ENCODE results near the gene CRIP2.

The CRIP2 gene

GRCh38 chr14:105444859-105445258, 29.8 kb upstream of the CRIP2 start:
- no peak for DNase-seq (ENCODE audit: low read depth in 2 of 2)

GRCh38 chr14:105445290-105445689, 29.3 kb upstream of the CRIP2 start:
- DNase-seq (ENCODE audit: low read depth in 2 of 2) = no peak

GRCh38 chr14:105445901-105446845, 28.4 kb upstream of the CRIP2 start:
- DNase-seq (ENCODE audit: low read depth in 2 of 2) = no peak

- DNase-seq (ENCODE audit: low read depth in 2 of 2) = no peak
Measured at GRCh38 chr14:105446971-105447370, 27.6 kb upstream of the CRIP2 start.

- DNase-seq (ENCODE audit: low read depth in 2 of 2) = no peak
Measured at GRCh38 chr14:105447651-105448640, 26.7 kb upstream of the CRIP2 start.

- peak; percentile 50 to 60 for DNase-seq (ENCODE audit: low read depth in 2 of 2)
Measured at GRCh38 chr14:105448706-105449111, 25.9 kb upstream of the CRIP2 start.

GRCh38 chr14:105449276-105450122, 25.1 kb upstream of the CRIP2 start:
- no peak for DNase-seq (ENCODE audit: low read depth in 2 of 2)

- no peak for DNase-seq (ENCODE audit: low read depth in 2 of 2)
Measured at GRCh38 chr14:105450123-105450505, 24.5 kb upstream of the CRIP2 start.

- DNase-seq (ENCODE audit: low read depth in 2 of 2) = no peak
Measured at GRCh38 chr14:105450864-105451720, 23.5 kb upstream of the CRIP2 start.

- DNase-seq (ENCODE audit: low read depth in 2 of 2) = no peak
Measured at GRCh38 chr14:105452963-105453362, 21.7 kb upstream of the CRIP2 start.

GRCh38 chr14:105453847-105454246, 20.8 kb upstream of the CRIP2 start:
- DNase-seq (ENCODE audit: low read depth in 2 of 2) = no peak

GRCh38 chr14:105455086-105455640, 19.5 kb upstream of the CRIP2 start:
- no peak for DNase-seq (ENCODE audit: low read depth in 2 of 2)

GRCh38 chr14:105455766-105456660, 18.6 kb upstream of the CRIP2 start:
- DNase-seq (ENCODE audit: low read depth in 2 of 2) = no peak

- no peak for DNase-seq (ENCODE audit: low read depth in 2 of 2)
Measured at GRCh38 chr14:105456736-105457617, 17.6 kb upstream of the CRIP2 start.

GRCh38 chr14:105458010-105458409, 16.6 kb upstream of the CRIP2 start:
- no peak for DNase-seq (ENCODE audit: low read depth in 2 of 2)

GRCh38 chr14:105458571-105458970, 16.1 kb upstream of the CRIP2 start:
- DNase-seq (ENCODE audit: low read depth in 2 of 2) = no peak

GRCh38 chr14:105460116-105460515, 14.5 kb upstream of the CRIP2 start:
- no peak for DNase-seq (ENCODE audit: low read depth in 2 of 2)

GRCh38 chr14:105460616-105461015, 14.0 kb upstream of the CRIP2 start:
- no peak for DNase-seq (ENCODE audit: low read depth in 2 of 2)
